Kidney tubule cell (primary cell): ENCODE measurements around the gene TMEM132A.
A peak's percentile ranks its signal among the peaks of the same experiment; 100 is the strongest.

ENCODE experiments used
- DNase-seq: peaks from one replicate; pipeline ENCODE4 v3.0.0-alpha.2; 2018; ENCODE audit warnings: low spot score

The TMEM132A gene

GRCh38 chr11:60939301-60939700 is 15.0 kb downstream of the TMEM132A start:
- no peak for DNase-seq

DNA sequence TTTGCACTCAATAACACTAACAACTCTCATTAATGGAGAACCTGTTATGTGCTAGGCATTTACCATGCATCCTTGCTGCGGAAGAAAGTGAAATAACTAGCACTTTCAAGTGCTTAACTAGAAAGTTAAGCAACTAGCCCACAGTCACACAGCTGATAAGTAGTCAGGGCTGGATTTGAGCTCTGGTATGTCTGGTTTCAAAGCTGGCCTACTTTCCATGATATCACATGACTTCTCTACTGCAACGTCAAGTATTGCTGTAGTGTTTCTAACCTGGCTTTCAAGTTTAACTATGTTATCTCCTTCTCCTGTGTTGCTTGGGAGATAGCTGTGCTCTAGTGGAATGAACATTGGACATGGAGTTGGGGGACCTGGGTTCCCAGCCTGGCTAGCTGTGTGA is 15.6 kb downstream of the TMEM132A start:
- no peak for DNase-seq

DNA sequence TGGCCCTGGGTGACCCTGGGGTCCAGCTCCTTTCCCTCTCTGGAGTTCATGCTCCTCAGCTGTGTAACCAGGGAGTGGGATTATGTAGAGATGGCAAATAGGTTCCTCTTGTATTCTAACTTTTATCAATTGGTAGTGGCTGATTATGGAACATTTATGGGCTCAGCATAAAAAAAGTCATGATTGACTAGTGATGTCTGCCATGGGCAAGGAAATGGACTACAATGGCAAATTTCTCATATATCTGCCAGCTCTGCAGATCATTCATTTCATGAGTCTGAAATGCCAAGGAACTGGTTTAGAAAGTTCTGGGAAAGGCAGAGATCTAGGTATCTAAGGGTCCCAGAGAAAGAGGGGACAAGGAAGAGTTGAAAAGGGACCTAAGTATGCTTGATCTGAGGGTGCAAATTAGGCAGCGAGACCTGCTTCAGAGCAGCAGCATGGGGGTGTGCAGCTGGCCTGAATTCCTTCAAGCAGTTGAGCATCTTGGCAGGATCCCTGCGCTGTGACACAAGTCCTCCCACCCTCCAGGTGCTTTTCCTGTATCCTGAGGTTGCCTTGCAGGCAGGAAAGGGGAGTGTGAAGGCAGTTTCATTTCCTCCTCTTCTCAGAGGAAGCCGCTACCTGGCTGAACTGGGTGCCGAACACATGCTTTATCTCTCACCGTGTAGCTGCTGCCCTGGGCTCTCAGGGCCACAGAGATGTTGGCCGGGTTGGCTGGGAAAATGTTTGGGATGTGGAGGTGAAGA is 17.3 kb downstream of the TMEM132A start:
- DNase-seq: no peak

DNA sequence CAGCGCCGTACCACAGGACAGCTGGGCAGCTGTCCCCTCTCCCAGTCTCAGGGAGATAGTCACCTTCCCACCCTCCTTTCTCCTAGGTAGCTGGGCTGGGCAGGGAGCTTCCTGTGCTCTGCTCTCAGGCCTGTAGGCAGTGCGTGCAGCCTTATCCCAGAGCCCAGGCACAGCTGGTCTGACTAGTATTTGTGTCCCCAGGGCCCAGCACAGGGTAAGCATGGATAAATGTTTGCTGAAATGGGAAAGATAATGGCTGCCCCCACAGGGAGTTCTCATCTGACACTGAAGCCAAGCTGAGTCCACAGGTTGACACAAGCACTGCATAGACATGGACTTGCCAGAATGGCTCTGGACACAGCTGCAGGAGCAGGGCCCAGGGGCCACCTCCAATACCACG is 18.0 kb downstream of the TMEM132A start:
- no peak for DNase-seq

DNA sequence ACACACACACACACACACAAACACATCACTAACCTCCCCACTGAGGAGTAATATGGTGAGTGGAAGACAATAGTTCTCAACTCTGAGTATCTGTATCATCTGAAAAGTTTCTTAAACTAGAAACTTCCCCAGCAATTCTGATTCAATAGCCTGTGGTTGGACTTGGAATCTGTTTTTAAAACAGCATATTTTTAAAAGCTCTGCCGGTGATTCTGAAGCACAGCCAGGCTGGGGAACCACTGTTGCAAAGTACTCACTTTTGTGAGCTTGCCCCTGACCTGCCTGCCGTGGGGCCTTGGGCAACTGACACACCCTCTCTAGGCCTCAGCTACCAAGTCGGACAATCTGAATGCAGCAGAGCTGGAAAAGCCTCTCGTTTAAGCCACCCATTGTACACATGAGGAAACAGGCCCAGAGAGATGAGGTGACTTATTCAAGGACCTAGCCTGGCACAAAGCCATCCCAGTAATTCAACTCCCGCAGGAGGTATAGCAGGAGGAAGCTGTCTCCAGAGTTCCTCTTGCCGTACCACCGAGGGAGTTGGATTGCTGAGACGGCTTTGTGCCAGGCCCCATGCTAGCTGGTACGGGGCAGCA is 18.8 kb downstream of the TMEM132A start:
- peak; percentile 73 for DNase-seq

DNA sequence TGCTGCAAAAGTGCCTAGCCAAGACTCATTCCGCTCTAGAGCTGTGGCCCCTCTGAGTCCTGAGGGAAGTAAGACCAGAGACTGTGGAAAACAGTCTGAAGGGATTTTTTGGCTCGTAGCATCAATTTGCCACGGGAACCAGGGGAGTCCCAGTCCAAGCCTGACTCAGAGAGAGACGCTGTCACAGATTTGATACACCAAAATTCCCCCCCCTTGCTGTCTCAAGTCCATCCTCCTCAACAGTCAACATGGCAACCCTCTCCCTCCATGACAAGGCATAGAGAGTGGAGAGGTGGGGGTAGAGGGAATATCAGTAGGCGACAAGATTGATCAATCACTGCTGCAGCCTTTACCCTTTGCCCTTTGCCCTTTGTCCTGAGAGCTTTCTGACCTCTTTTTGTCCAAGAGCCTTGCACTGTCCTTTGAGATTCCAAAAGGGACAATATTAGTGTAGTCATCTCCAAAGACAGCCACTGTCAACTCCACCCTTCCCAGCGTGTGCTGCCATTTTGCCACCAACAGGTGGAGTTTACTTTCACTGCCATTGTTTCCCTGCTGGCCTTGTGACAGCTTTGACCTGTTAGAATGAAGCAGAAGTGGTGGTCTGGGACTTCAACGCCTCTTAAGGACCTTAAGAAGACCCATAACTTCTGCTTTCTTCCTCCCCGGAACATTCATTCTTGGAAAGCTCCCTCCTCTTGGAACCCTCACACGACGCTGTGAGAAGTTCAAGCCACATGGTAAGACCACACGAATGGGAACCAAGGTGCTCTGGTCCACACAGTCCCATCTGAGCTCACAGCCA is 20.4 kb downstream of the TMEM132A start:
- no peak for DNase-seq

DNA sequence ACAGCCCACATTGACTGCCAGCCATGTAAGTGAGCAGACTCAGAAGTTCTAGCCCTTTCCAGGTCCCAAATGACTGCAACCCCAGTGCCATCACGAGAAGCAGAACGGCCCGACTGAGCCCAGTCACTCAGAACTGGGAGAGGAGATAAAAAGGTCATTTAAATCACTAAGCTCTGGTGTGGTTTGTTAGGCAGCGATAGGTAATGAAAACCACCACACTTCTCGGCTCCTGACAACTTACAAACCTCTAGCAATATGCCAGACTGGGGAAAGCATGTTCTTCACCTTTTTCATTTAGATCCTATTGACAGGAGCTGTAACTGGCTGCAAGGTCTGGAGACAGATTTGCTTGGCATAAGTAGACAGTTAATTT is 21.0 kb downstream of the TMEM132A start:
- no peak for DNase-seq

- DNase-seq: no peak
These were observed 22.5 kb downstream of the TMEM132A start for GRCh38 chr11:60946601-60947264.

- no peak for DNase-seq
These were observed 23.4 kb downstream of the TMEM132A start for GRCh38 chr11:60947700-60948099.

DNA sequence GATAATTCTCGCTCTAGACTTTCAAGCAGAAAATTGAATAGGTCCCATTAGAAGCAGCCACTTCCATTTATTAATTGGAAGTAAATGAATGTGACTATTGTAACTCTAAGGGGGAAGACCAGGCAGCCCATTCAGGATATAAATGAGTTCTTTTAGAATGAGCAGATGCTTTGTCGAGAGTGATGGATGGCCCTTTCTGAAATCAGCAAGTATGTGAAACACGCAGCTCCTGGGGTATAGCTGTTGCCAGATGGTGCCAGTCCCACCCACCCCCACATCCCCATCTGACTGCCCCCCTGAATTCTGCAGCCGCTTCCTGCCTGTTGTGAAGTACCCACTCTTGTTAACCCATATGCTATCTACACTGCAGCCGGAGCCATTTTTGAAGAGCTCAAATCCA is 24.0 kb downstream of the TMEM132A start:
- DNase-seq: no peak

DNA sequence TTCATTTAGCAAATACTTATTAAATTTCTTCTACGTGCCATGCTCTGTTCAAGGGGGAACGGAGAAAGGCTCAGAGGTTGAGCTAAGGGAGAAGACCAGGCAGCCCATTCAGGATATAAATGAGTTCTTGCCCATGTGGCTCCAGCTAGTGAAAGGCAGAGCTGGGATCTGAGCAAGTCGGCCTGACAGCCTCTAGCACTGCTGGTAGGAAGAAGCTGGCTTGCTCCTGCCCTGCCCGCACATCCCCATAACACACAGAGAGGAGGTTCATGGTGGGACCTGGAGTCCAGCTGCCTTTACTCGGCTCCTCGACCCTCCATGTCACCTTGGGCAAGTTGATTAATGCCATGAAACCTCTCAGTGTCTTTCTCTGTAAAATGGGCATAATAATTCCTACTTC is 25.8 kb downstream of the TMEM132A start:
- no peak for DNase-seq

- no peak for DNase-seq
These were observed 26.8 kb downstream of the TMEM132A start for GRCh38 chr11:60950933-60951605.

DNA sequence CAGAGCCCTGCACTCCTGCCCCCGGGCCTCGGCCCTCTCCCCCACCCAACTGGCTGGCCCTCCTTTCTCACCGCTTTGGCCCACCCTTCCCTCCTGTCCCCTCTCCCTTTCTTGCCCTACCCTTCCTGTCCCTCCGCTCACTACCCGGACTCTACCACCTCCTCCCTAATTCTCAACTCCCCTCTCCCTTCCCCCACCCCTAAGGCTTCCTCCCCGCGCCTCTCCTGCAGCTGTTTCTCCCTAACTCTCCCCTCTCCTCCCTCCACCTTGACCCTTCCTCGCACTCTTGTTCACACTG is 27.3 kb downstream of the TMEM132A start:
- no peak for DNase-seq

DNA sequence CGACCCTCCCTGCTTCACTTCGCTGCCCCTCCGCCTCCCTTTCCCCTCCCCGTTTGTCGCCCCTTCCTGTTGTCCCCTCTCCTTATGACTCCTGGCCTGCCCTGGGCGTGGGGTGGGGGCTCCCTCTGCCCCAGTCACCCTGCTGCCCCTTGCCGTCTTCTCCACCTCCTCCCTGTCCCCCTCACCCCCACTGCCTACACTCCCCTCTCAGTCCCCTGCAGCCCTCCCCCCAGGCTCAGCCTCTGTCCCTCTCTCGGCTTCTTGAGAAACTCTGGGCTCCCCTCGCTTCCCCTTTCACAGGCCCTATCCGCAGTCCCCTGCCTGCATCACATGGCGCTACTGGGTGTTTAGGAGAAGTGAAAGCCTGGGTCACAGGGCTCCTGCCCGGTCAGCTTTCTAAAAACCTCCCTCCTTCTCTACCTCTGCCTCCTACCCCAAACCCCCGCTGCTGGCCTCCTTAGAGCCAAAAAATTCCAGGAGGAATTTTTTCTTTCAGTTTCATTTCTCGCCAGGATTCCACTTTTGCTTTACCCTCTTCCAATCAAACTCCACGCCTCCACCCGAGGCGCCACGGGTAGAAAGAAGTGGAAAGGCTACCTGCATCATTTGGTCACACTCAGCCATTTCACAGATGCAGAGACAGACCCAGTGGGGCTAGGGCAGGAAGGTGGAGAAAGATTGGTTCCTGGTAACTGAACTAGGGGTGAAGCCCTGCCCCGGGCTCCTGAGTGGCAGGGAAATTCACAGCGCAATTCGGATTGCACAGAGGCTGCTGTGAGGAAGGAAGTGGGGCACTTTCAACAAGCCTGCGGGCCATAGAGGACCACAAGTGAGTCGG is 27.9 kb downstream of the TMEM132A start, which contains the start of gene SLC15A3:
TSS of gene SLC15A3 (minus strand) at position 273 of the 838 bp plus-strand sequence. CDS start 625 bp downstream, outside the sequence.
- peak; percentile 37 for DNase-seq

GRCh38 chr11:60952742-60953170 is 28.5 kb downstream of the TMEM132A start:
- no peak for DNase-seq

DNA sequence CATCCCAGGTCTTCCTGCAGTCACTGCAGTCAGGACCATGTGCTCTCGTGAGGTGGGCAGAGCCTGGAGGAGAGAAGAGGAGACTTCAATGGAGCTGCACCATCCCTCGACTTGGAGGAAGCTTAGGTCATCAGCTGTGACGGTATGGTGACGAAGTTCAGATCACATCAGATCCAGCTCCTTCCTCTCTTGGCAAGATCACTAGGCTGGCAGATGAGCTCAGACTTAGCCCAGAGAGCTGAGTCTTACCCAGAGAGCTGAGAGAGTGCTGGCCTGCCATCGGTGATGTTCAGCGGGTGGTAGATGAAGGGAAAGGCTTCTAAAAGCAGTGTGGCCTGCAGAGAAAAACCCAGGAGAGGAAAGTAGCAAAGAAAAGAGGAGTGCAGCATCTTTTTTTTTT is 29.5 kb downstream of the TMEM132A start:
- no peak for DNase-seq

- DNase-seq: no peak
These were observed 30.2 kb downstream of the TMEM132A start for GRCh38 chr11:60954421-60954820.

GRCh38 chr11:60955571-60955970 is 31.3 kb downstream of the TMEM132A start:
- no peak for DNase-seq

- DNase-seq: no peak
These were observed 32.9 kb downstream of the TMEM132A start for GRCh38 chr11:60957188-60957587.

GRCh38 chr11:60959431-60959830 is 35.2 kb downstream of the TMEM132A start:
- no peak for DNase-seq

- no peak for DNase-seq
These were observed 36.1 kb downstream of the TMEM132A start for GRCh38 chr11:60960405-60960804.
